HepG2 (cell line): ENCODE measurements around the gene CTSZ. TPM values are rescaled to one million over a fixed set of nuclear protein-coding genes. Genes with fewer than 3 reads are reported as not detected.
A peak's percentile ranks its signal among the peaks of the same experiment; 100 is the strongest.

Experiments used
- ARHGAP35 ChIP-seq: sonication (generic); formaldehyde crosslinking; IDR thresholded peaks from 2 replicates; pipeline ENCODE4 v1.9.0; 2022; ENCODE audit warnings: mild to moderate bottlenecking, inconsistent platforms, moderate library complexity, missing genetic modification reagents, borderline replicate concordance
- GZF1 ChIP-seq: sonication (generic); formaldehyde crosslinking; IDR thresholded peaks from 2 replicates; pipeline ENCODE4 v1.5.1; 2020; ENCODE audit warnings: mild to moderate bottlenecking, missing genetic modification reagents
- HCFC1 ChIP-seq: fragments of 150-350 bp; IDR thresholded peaks from 2 replicates; pipeline ENCODE4 v1.6.1; 2014; ENCODE audit warnings: low read depth, low read length
- HINFP ChIP-seq: sonication (generic); formaldehyde crosslinking; IDR thresholded peaks from 2 replicates; pipeline ENCODE4 v1.4.0; 2020; ENCODE audit warnings: low read depth, mild to moderate bottlenecking, missing genetic modification reagents
- KAT7 ChIP-seq: IDR thresholded peaks from 2 replicates; pipeline ENCODE4 v1.6.1; 2018; ENCODE audit warnings: borderline replicate concordance, missing compliant biosample characterization
- KDM2A ChIP-seq: sonication (generic); formaldehyde crosslinking; IDR thresholded peaks from 2 replicates; pipeline ENCODE4 v1.4.0; 2020; ENCODE audit warnings: low read depth, missing genetic modification reagents, borderline replicate concordance
- KLF16 ChIP-seq, 2 experiments: sonication (generic) in 1 of 2; formaldehyde crosslinking in 1 of 2; IDR thresholded peaks; 2 replicates each; pipeline versions ENCODE4 v1.6.1 to v1.8.0; 2016 to 2023; ENCODE audit warnings: missing genetic modification reagents in 2 of 2, missing compliant biosample characterization in 1 of 2
- MXD3 ChIP-seq: IDR thresholded peaks from 2 replicates; pipeline ENCODE4 v1.6.1; 2016; ENCODE audit warnings: mild to moderate bottlenecking, missing biosample characterization, missing genetic modification reagents
- MZF1 ChIP-seq: sonication (generic); formaldehyde crosslinking; IDR thresholded peaks from 2 replicates; pipeline ENCODE4 v1.8.1; 2023; ENCODE audit warnings: mild to moderate bottlenecking, missing genetic modification reagents, borderline replicate concordance
- PHF20 ChIP-seq: sonication (generic); formaldehyde crosslinking; IDR thresholded peaks from 2 replicates; pipeline ENCODE4 v1.5.0; 2020; ENCODE audit warnings: mild to moderate bottlenecking, missing genetic modification reagents
- RBFOX2 ChIP-seq: fragments of 200-400 bp; formaldehyde crosslinking; IDR thresholded peaks from 2 replicates; pipeline ENCODE4 v1.6.1; 2017; ENCODE audit warnings: low read depth, mild to moderate bottlenecking, low read length
- RFXAP ChIP-seq: sonication (generic); formaldehyde crosslinking; IDR thresholded peaks from 2 replicates; pipeline ENCODE4 v1.4.0; 2020; ENCODE audit warnings: missing genetic modification reagents, borderline replicate concordance
- XBP1 ChIP-seq: sonication (generic); formaldehyde crosslinking; IDR thresholded peaks from 2 replicates; pipeline ENCODE4 v1.5.0; 2020; ENCODE audit warnings: missing genetic modification reagents
- ZBTB44 ChIP-seq: sonication (generic); formaldehyde crosslinking; IDR thresholded peaks from 2 replicates; pipeline ENCODE4 v1.4.0; 2020; ENCODE audit warnings: missing genetic modification reagents
- ZC3H4 ChIP-seq: sonication (generic); formaldehyde crosslinking; IDR thresholded peaks from 2 replicates; pipeline ENCODE4 v1.4.0; 2020; ENCODE audit warnings: missing genetic modification reagents, borderline replicate concordance
- ZFX ChIP-seq: sonication (generic); formaldehyde crosslinking; IDR thresholded peaks from 2 replicates; pipeline ENCODE4 v1.4.0; 2020; ENCODE audit warnings: mild to moderate bottlenecking, low read depth, missing genetic modification reagents, moderate library complexity
- ZNF274 ChIP-seq: sonication (generic); formaldehyde crosslinking; IDR thresholded peaks from 2 replicates; pipeline ENCODE4 v1.5.1; 2020; ENCODE audit warnings: mild to moderate bottlenecking, missing genetic modification reagents
- ZNF335 ChIP-seq: sonication (generic); formaldehyde crosslinking; IDR thresholded peaks from 2 replicates; pipeline ENCODE4 v1.4.0; 2020; ENCODE audit warnings: missing genetic modification reagents
- ZNF34 ChIP-seq: sonication (generic); formaldehyde crosslinking; IDR thresholded peaks from 2 replicates; pipeline ENCODE4 v1.4.0; 2020; ENCODE audit warnings: mild to moderate bottlenecking, missing genetic modification reagents, borderline replicate concordance
- ZNF350 ChIP-seq: sonication (generic); formaldehyde crosslinking; IDR thresholded peaks from 2 replicates; pipeline ENCODE4 v1.4.0; 2020; ENCODE audit warnings: mild to moderate bottlenecking, low read depth, missing genetic modification reagents, borderline replicate concordance
- ZNF383 ChIP-seq: sonication (generic); formaldehyde crosslinking; IDR thresholded peaks from 2 replicates; pipeline ENCODE4 v1.4.0; 2020; ENCODE audit warnings: missing genetic modification reagents, mild to moderate bottlenecking, borderline replicate concordance
- ZNF543 ChIP-seq: sonication (generic); formaldehyde crosslinking; IDR thresholded peaks from 2 replicates; pipeline ENCODE4 v1.4.0; 2020; ENCODE audit warnings: mild to moderate bottlenecking, missing genetic modification reagents
- ZNF644 ChIP-seq: IDR thresholded peaks from 2 replicates; pipeline ENCODE4 v1.6.1; 2016; ENCODE audit warnings: low read depth
- ZNF747 ChIP-seq: sonication (generic); formaldehyde crosslinking; IDR thresholded peaks from 2 replicates; pipeline ENCODE4 v1.8.1; 2023; ENCODE audit warnings: missing genetic modification reagents, mild to moderate bottlenecking, borderline replicate concordance
- ZNF792 ChIP-seq: IDR thresholded peaks from 2 replicates; pipeline ENCODE4 v1.6.1; 2016
- ZNF878 ChIP-seq: sonication (generic); formaldehyde crosslinking; IDR thresholded peaks from 2 replicates; pipeline ENCODE4 v1.8.1; 2023; ENCODE audit warnings: mild to moderate bottlenecking, missing genetic modification reagents, moderate library complexity
- ZNF891 ChIP-seq: sonication (generic); formaldehyde crosslinking; IDR thresholded peaks from 2 replicates; pipeline ENCODE4 v1.5.0; 2020; ENCODE audit warnings: mild to moderate bottlenecking, missing genetic modification reagents
- polyA plus RNA-seq, 8 experiments: library from polyadenylated mRNA; depleted of rRNA in 3 of 8; stranded (reverse) in 7 of 8; unstranded in 1 of 8; fragments of >200 nt; fragmentation: Illumina TruSeq in 4 of 8; extraction: Trizol in 4 of 8; gene quantifications; 2 replicates each; pipeline versions ENCODE4 v1.2.1 to v1.2.3, GENCODE V29; 2011 to 2016; ENCODE audit warnings: low read depth in 4 of 8, missing spikeins in 1 of 8, mixed read lengths in 1 of 8; ENCODE audit not compliant: insufficient read depth in 1 of 8
- total RNA-seq, 5 experiments: library from RNA; depleted of rRNA; stranded (reverse); fragments of >200 nt; fragmentation: Illumina TruSeq; extraction: Trizol; gene quantifications; 2 replicates each; pipeline ENCODE4 v1.2.3, GENCODE V29; 2016; ENCODE audit warnings: low read depth in 1 of 5

CTSZ gene
- total and polyA plus RNA-seq, 2 of the 13 experiments (the other 11 are each of a cell fraction or from before 2014, with no cell fraction given) = 0.33 TPM; not detected in 1

GRCh38 chr20:59042151-59042795 lies 35.2 kb upstream of the CTSZ start, which contains the start of gene PRELID3B (continued):
- TF ChIP-seq ZNF543 (peak; percentile 71; the same call in 1 of the 2 replicates), ZNF383 (CRISPR knock-in tag) (no peak), ZFX (CRISPR knock-in tag) (peak; percentile 80), HCFC1 (no peak), HINFP (0 out of 2 replicates have a peak, but pooled peaks have one; percentile 24), KDM2A (CRISPR knock-in tag) (peak; percentile 48; the same call in 1 of the 2 replicates), ZNF274 (CRISPR knock-in tag) (peak; percentile 76; the same call in 1 of the 2 replicates), KAT7 (no peak), RFXAP (CRISPR knock-in tag) (no peak), RBFOX2 (peak; percentile 68), ZNF891 (peak; percentile 84), GZF1 (peak; percentile 56; the same call in 1 of the 2 replicates), ZNF34 (CRISPR knock-in tag) (0 out of 2 replicates have a peak, but pooled peaks have one; percentile 60), ARHGAP35 (peak; percentile 86; the same call in 1 of the 2 replicates), ZNF747 (peak; percentile 12; the same call in 1 of the 2 replicates), MZF1 (0 out of 2 replicates have a peak, but pooled peaks have one; percentile 11), PHF20 (peak; percentile 61; the same call in 1 of the 2 replicates), ZNF792 (CRISPR knock-in tag) (0 out of 2 replicates have a peak, but pooled peaks have one; percentile 51), ZC3H4 (CRISPR knock-in tag) (no peak), ZNF350 (CRISPR knock-in tag) (peak; percentile 39; the same call in 1 of the 2 replicates), KLF16 (CRISPR knock-in tag; IDR thresholded peaks at IDR 0.05) (0 out of 4 replicates have a peak, but pooled peaks of 1 of the 2 experiments have one; percentile 38), ZNF878 (CRISPR knock-in tag) (peak; percentile 87), XBP1 (CRISPR knock-in tag) (no peak; the same call in 1 of the 2 replicates), ZBTB44 (CRISPR knock-in tag) (no peak), ZNF644 (no peak), MXD3 (CRISPR knock-in tag) (0 out of 2 replicates have a peak, but pooled peaks have one; percentile 63), ZNF335 (0 out of 2 replicates have a peak, but pooled peaks have one; percentile 45)
